ENCODE results near the gene GFER. TPM values are rescaled to one million over a fixed set of nuclear protein-coding genes. Genes with fewer than 3 reads are reported as not detected.

Gene GFER
- total and polyA plus RNA-seq, 9 of the 15 experiments (the other 6 are each of a cell fraction or from before 2014, with no cell fraction given) = 4.3 to 53.7 (median 19.8) TPM

- TF ChIP-seq CTCF (IDR thresholded peaks at IDR 0.05 in 2 of 3, conservative IDR thresholded peaks at IDR 0.05 in 1 of 3; ENCODE audit: insufficient read depth in 2 of 3, low read depth in 1 of 3, low read length in 3 of 3) = no peak
- no peak for TF ChIP-seq ILK (tag; IDR thresholded peaks at IDR 0.05; ENCODE audit: borderline replicate concordance, low read depth)
- TF ChIP-seq IRF1 (CRISPR knock-in tag; IDR thresholded peaks at IDR 0.05; ENCODE audit: borderline replicate concordance) = no peak
- peak; percentile 80 for TF ChIP-seq PHF20 (IDR thresholded peaks at IDR 0.05; ENCODE audit: partially characterized antibody)
- TF ChIP-seq, protein P1, sequence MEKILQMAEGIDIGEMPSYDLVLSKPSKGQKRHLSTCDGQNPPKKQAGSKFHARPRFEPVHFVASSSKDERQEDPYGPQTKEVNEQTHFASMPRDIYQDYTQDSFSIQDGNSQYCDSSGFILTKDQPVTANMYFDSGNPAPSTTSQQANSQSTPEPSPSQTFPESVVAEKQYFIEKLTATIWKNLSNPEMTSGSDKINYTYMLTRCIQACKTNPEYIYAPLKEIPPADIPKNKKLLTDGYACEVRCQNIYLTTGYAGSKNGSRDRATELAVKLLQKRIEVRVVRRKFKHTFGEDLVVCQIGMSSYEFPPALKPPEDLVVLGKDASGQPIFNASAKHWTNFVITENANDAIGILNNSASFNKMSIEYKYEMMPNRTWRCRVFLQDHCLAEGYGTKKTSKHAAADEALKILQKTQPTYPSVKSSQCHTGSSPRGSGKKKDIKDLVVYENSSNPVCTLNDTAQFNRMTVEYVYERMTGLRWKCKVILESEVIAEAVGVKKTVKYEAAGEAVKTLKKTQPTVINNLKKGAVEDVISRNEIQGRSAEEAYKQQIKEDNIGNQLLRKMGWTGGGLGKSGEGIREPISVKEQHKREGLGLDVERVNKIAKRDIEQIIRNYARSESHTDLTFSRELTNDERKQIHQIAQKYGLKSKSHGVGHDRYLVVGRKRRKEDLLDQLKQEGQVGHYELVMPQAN (IDR thresholded peaks at IDR 0.05; ENCODE audit: borderline replicate concordance) = no peak
- peak; percentile 48 for TF ChIP-seq GABPA (tag; conservative IDR thresholded peaks at IDR 0.05; ENCODE audit: low read depth)
- no peak for TF ChIP-seq NFXL1 (CRISPR knock-in tag; IDR thresholded peaks at IDR 0.05)
- TF ChIP-seq ZKSCAN8 (CRISPR knock-in tag; IDR thresholded peaks at IDR 0.05) = no peak
- TF ChIP-seq ZNF384 (IDR thresholded peaks at IDR 0.05; ENCODE audit: low read depth, low read length) = no peak
- TF ChIP-seq MTF1 (CRISPR knock-in tag; IDR thresholded peaks at IDR 0.05; ENCODE audit: borderline replicate concordance) = no peak
- TF ChIP-seq, protein P2, sequence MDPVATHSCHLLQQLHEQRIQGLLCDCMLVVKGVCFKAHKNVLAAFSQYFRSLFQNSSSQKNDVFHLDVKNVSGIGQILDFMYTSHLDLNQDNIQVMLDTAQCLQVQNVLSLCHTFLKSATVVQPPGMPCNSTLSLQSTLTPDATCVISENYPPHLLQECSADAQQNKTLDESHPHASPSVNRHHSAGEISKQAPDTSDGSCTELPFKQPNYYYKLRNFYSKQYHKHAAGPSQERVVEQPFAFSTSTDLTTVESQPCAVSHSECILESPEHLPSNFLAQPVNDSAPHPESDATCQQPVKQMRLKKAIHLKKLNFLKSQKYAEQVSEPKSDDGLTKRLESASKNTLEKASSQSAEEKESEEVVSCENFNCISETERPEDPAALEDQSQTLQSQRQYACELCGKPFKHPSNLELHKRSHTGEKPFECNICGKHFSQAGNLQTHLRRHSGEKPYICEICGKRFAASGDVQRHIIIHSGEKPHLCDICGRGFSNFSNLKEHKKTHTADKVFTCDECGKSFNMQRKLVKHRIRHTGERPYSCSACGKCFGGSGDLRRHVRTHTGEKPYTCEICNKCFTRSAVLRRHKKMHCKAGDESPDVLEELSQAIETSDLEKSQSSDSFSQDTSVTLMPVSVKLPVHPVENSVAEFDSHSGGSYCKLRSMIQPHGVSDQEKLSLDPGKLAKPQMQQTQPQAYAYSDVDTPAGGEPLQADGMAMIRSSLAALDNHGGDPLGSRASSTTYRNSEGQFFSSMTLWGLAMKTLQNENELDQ (CRISPR knock-in tag; IDR thresholded peaks at IDR 0.05; ENCODE audit: borderline replicate concordance) = no peak
- no peak for TF ChIP-seq ZBED1 (IDR thresholded peaks at IDR 0.05)
- TF ChIP-seq BRD4 (IDR thresholded peaks at IDR 0.05) = no peak
- TF ChIP-seq ZNF347 (CRISPR knock-in tag; IDR thresholded peaks at IDR 0.05; ENCODE audit: low read depth) = no peak
- peak; percentile 35; the same call in 1 of the 2 replicates for TF ChIP-seq ZNF263 (CRISPR knock-in tag; IDR thresholded peaks at IDR 0.05; ENCODE audit: borderline replicate concordance)
- peak; percentile 42; the same call in 1 of the 2 replicates for TF ChIP-seq MXI1 (IDR thresholded peaks at IDR 0.05; ENCODE audit: low read depth, low read length)
- no peak for TF ChIP-seq ZNF134 (CRISPR knock-in tag; conservative IDR thresholded peaks at IDR 0.05)
- TF ChIP-seq ZNF551 (CRISPR knock-in tag; IDR thresholded peaks at IDR 0.05) = no peak
- TF ChIP-seq KLF6 (CRISPR knock-in tag; IDR thresholded peaks at IDR 0.05; ENCODE audit: borderline replicate concordance) = no peak
Measured at GRCh38 chr16:1991948-1992703, 8.1 kb downstream of the GFER start (continued).
